ENCODE measurements around the gene FERMT1. TPM values are rescaled to one million over a fixed set of nuclear protein-coding genes. Genes with fewer than 3 reads are reported as not detected.

Gene FERMT1
- polyA plus RNA-seq, 4 donors, result 3.2 to 27.2 (median 16.3) TPM

GRCh38 chr20:6123649-6124014, 802 bp upstream of the FERMT1 start:
- H3K27me3 ChIP-seq (ENCODE audit: control insufficient read depth in 3 of 3, insufficient read depth in 3 of 3, low read length in 3 of 3), result peaks cover 0 to 3% (median 0%) of the 10 kb centered on the region in 3 donors
- peak overlapping the region in 1 of 3 donors; percentile 58 for H3K4me3 ChIP-seq (ENCODE audit: low read depth in 1 of 3, low read length in 3 of 3)
- peak overlapping the region; percentile 89 to 94 (median 92) for H3K27ac ChIP-seq (ENCODE audit: low read depth in 1 of 3, low read length in 2 of 3)
- no peak for FAIRE-seq
- peaks cover 0 to 10% (median 0%) of the 10 kb centered on the region in 3 donors for H3K4me1 ChIP-seq (ENCODE audit: control insufficient read depth in 3 of 3, insufficient read depth in 2 of 3, low read depth in 1 of 3, low read length in 2 of 3)
- H3K36me3 ChIP-seq (ENCODE audit: control insufficient read depth in 3 of 3, insufficient read depth in 2 of 3, low read depth in 1 of 3, low read length in 3 of 3), result peaks cover 0 to 7% (median 0%) of the 10 kb centered on the region in 3 donors
- 86 to 92% (median 86%) methylated on average over 4 of the region's 4 CpGs for WGBS, 3 donors
- H3K9me3 ChIP-seq (ENCODE audit: control insufficient read depth in 2 of 2, insufficient read depth in 1 of 2, low read depth in 1 of 2, low read length in 1 of 2), result no peaks in the 10 kb centered on the region
- no peak for DNase-seq

- peak; percentile 42 to 63 for DNase-seq
- 1 to 4% (median 3%) methylated on average over 27 of the region's 27 CpGs for WGBS, 3 donors
- H3K4me1 ChIP-seq (ENCODE audit: control insufficient read depth in 3 of 3, insufficient read depth in 2 of 3, low read depth in 1 of 3, low read length in 2 of 3), result peaks cover 0 to 10% (median 0%) of the 10 kb centered on the region in 3 donors
Measured at GRCh38 chr20:6122111-6122872, 538 bp downstream of the FERMT1 start.

GRCh38 chr20:6121504-6121903, 1.3 kb downstream of the FERMT1 start:
- Histone ChIP-seq H3K9me3 (ENCODE audit: control insufficient read depth in 2 of 2, insufficient read depth in 1 of 2, low read depth in 1 of 2, low read length in 1 of 2) (no peaks in the 10 kb centered on the region), H3K36me3 (ENCODE audit: control insufficient read depth in 3 of 3, insufficient read depth in 2 of 3, low read depth in 1 of 3, low read length in 3 of 3) (peaks cover 0 to 7% (median 0%) of the 10 kb centered on the region in 3 donors), H3K4me1 (ENCODE audit: control insufficient read depth in 3 of 3, insufficient read depth in 2 of 3, low read depth in 1 of 3, low read length in 2 of 3) (peaks cover 0 to 13% (median 0%) of the 10 kb centered on the region in 3 donors), H3K27me3 (ENCODE audit: control insufficient read depth in 3 of 3, insufficient read depth in 3 of 3, low read length in 3 of 3) (peaks cover 0 to 1% (median 0%) of the 10 kb centered on the region in 3 donors), H3K4me3 (ENCODE audit: low read depth in 1 of 3, low read length in 3 of 3) (no peak overlapping the region), H3K27ac (ENCODE audit: low read depth in 1 of 3, low read length in 2 of 3) (peak overlapping the region in 1 of 3 donors; percentile 89)
- FAIRE-seq (no peak), DNase-seq (peak in 1 of 2 donors; percentile 22)
- WGBS, 3 donors, result 12 to 60% (median 32%) methylated on average over 2 of the region's 2 CpGs

More at GRCh38 chr20:6122111-6122872, 538 bp downstream of the FERMT1 start:
- H3K27me3 ChIP-seq (ENCODE audit: control insufficient read depth in 3 of 3, insufficient read depth in 3 of 3, low read length in 3 of 3), result peaks cover 0 to 3% (median 0%) of the 10 kb centered on the region in 3 donors
- no peak for FAIRE-seq
- H3K36me3 ChIP-seq (ENCODE audit: control insufficient read depth in 3 of 3, insufficient read depth in 2 of 3, low read depth in 1 of 3, low read length in 3 of 3), result peaks cover 0 to 7% (median 0%) of the 10 kb centered on the region in 3 donors
- H3K9me3 ChIP-seq (ENCODE audit: control insufficient read depth in 2 of 2, insufficient read depth in 1 of 2, low read depth in 1 of 2, low read length in 1 of 2), result no peaks in the 10 kb centered on the region
- H3K27ac ChIP-seq (ENCODE audit: low read depth in 1 of 3, low read length in 2 of 3), result peak overlapping the region; percentile 89 to 94 (median 92)
- H3K4me3 ChIP-seq (ENCODE audit: low read depth in 1 of 3, low read length in 3 of 3), result peak overlapping the region; percentile 51 to 76 (median 58)

GRCh38 chr20:6120491-6120988, 2.3 kb downstream of the FERMT1 start:
- H3K4me3 ChIP-seq (ENCODE audit: low read depth in 1 of 3, low read length in 3 of 3), result no peak overlapping the region
- no peak for FAIRE-seq

GRCh38 chr20:6116758-6117157, 6.1 kb downstream of the FERMT1 start:
- Histone ChIP-seq H3K36me3 (ENCODE audit: control insufficient read depth in 3 of 3, insufficient read depth in 2 of 3, low read depth in 1 of 3, low read length in 3 of 3) (peaks cover 2 to 19% (median 4%) of the 10 kb centered on the region in 3 donors), H3K9me3 (ENCODE audit: control insufficient read depth in 2 of 2, insufficient read depth in 1 of 2, low read depth in 1 of 2, low read length in 1 of 2) (peaks cover 0 to 10% of the 10 kb centered on the region in 2 donors), H3K4me1 (ENCODE audit: control insufficient read depth in 3 of 3, insufficient read depth in 2 of 3, low read depth in 1 of 3, low read length in 2 of 3) (peaks cover 0 to 18% (median 8%) of the 10 kb centered on the region in 3 donors), H3K27me3 (ENCODE audit: control insufficient read depth in 3 of 3, insufficient read depth in 3 of 3, low read length in 3 of 3) (no peaks in the 10 kb centered on the region), H3K4me3 (ENCODE audit: low read depth in 1 of 3, low read length in 3 of 3) (no peak overlapping the region), H3K27ac (ENCODE audit: low read depth in 1 of 3, low read length in 2 of 3) (peak overlapping the region in 1 of 3 donors; percentile 80)
- WGBS, 3 donors, result 19 to 63% (median 40%) methylated on average over 3 of the region's 3 CpGs
- no peak for FAIRE-seq
- peak; percentile 72 to 76 for DNase-seq

More at GRCh38 chr20:6120491-6120988, 2.3 kb downstream of the FERMT1 start:
- H3K9me3 ChIP-seq (ENCODE audit: control insufficient read depth in 2 of 2, insufficient read depth in 1 of 2, low read depth in 1 of 2, low read length in 1 of 2), result no peaks in the 10 kb centered on the region
- no peak overlapping the region for H3K27ac ChIP-seq (ENCODE audit: low read depth in 1 of 3, low read length in 2 of 3)
- WGBS, 3 donors, result 22 to 61% (median 43%) methylated on average over 3 of the region's 3 CpGs
- H3K27me3 ChIP-seq (ENCODE audit: control insufficient read depth in 3 of 3, insufficient read depth in 3 of 3, low read length in 3 of 3), result peaks cover 0 to 1% (median 0%) of the 10 kb centered on the region in 3 donors
- no peak for DNase-seq
- peaks cover 0 to 9% (median 0%) of the 10 kb centered on the region in 3 donors for H3K36me3 ChIP-seq (ENCODE audit: control insufficient read depth in 3 of 3, insufficient read depth in 2 of 3, low read depth in 1 of 3, low read length in 3 of 3)
- H3K4me1 ChIP-seq (ENCODE audit: control insufficient read depth in 3 of 3, insufficient read depth in 2 of 3, low read depth in 1 of 3, low read length in 2 of 3), result peaks cover 0 to 23% (median 4%) of the 10 kb centered on the region in 3 donors

GRCh38 chr20:6115221-6115895, 7.5 kb downstream of the FERMT1 start:
- Histone ChIP-seq H3K27ac (ENCODE audit: low read depth in 1 of 3, low read length in 2 of 3) (peak overlapping the region; percentile 7 to 80 (median 76)), H3K4me3 (ENCODE audit: low read depth in 1 of 3, low read length in 3 of 3) (no peak overlapping the region), H3K36me3 (ENCODE audit: control insufficient read depth in 3 of 3, insufficient read depth in 2 of 3, low read depth in 1 of 3, low read length in 3 of 3) (peaks cover 2 to 29% (median 4%) of the 10 kb centered on the region in 3 donors), H3K9me3 (ENCODE audit: control insufficient read depth in 2 of 2, insufficient read depth in 1 of 2, low read depth in 1 of 2, low read length in 1 of 2) (peaks cover 0 to 10% of the 10 kb centered on the region in 2 donors), H3K27me3 (ENCODE audit: control insufficient read depth in 3 of 3, insufficient read depth in 3 of 3, low read length in 3 of 3) (no peaks in the 10 kb centered on the region), H3K4me1 (ENCODE audit: control insufficient read depth in 3 of 3, insufficient read depth in 2 of 3, low read depth in 1 of 3, low read length in 2 of 3) (peaks cover 0 to 14% (median 8%) of the 10 kb centered on the region in 3 donors)
- peak; percentile 78 to 84 for DNase-seq
- peak; percentile 51 for FAIRE-seq
- 39 to 74% (median 53%) methylated on average over 3 of the region's 3 CpGs for WGBS, 3 donors

- Histone ChIP-seq H3K36me3 (ENCODE audit: control insufficient read depth in 3 of 3, insufficient read depth in 2 of 3, low read depth in 1 of 3, low read length in 3 of 3) (peaks cover 2 to 31% (median 7%) of the 10 kb centered on the region in 3 donors), H3K4me3 (ENCODE audit: low read depth in 1 of 3, low read length in 3 of 3) (no peak overlapping the region), H3K4me1 (ENCODE audit: control insufficient read depth in 3 of 3, insufficient read depth in 2 of 3, low read depth in 1 of 3, low read length in 2 of 3) (peaks cover 0 to 14% (median 8%) of the 10 kb centered on the region in 3 donors), H3K27ac (ENCODE audit: low read depth in 1 of 3, low read length in 2 of 3) (peak overlapping the region in 2 of 3 donors; percentile 20 to 80), H3K27me3 (ENCODE audit: control insufficient read depth in 3 of 3, insufficient read depth in 3 of 3, low read length in 3 of 3) (no peaks in the 10 kb centered on the region), H3K9me3 (ENCODE audit: control insufficient read depth in 2 of 2, insufficient read depth in 1 of 2, low read depth in 1 of 2, low read length in 1 of 2) (peaks cover 0 to 10% of the 10 kb centered on the region in 2 donors)
- FAIRE-seq (no peak), DNase-seq (no peak)
- WGBS, 3 donors, result 78 to 93% (median 82%) methylated on average over 1 of the region's 1 CpG
Measured at GRCh38 chr20:6114696-6115095, 8.1 kb downstream of the FERMT1 start.

GRCh38 chr20:6113951-6114350, 8.9 kb downstream of the FERMT1 start:
- H3K4me1 ChIP-seq (ENCODE audit: control insufficient read depth in 3 of 3, insufficient read depth in 2 of 3, low read depth in 1 of 3, low read length in 2 of 3), result peaks cover 0 to 14% (median 8%) of the 10 kb centered on the region in 3 donors
- FAIRE-seq (no peak), DNase-seq (no peak)
- H3K4me3 ChIP-seq (ENCODE audit: low read depth in 1 of 3, low read length in 3 of 3), result no peak overlapping the region
- WGBS, 3 donors, result 74 to 78% (median 75%) methylated on average over 3 of the region's 3 CpGs
- H3K36me3 ChIP-seq (ENCODE audit: control insufficient read depth in 3 of 3, insufficient read depth in 2 of 3, low read depth in 1 of 3, low read length in 3 of 3), result peaks cover 2 to 31% (median 9%) of the 10 kb centered on the region in 3 donors
- no peaks in the 10 kb centered on the region for H3K27me3 ChIP-seq (ENCODE audit: control insufficient read depth in 3 of 3, insufficient read depth in 3 of 3, low read length in 3 of 3)
- H3K27ac ChIP-seq (ENCODE audit: low read depth in 1 of 3, low read length in 2 of 3), result no peak overlapping the region
- peaks cover 0 to 10% of the 10 kb centered on the region in 2 donors for H3K9me3 ChIP-seq (ENCODE audit: control insufficient read depth in 2 of 2, insufficient read depth in 1 of 2, low read depth in 1 of 2, low read length in 1 of 2)
